OCI-LY3 (cell line): ENCODE data around the gene RNF220.

Experiments
- H2AFZ ChIP-seq: fragments of 200-600, 300-600 bp; shearing (Covaris generic); 2 replicates; pipeline ENCODE4 v1.6.0; 2014; ENCODE audit warnings: antibody characterized with exemption, low read depth, low read length
- H3K27ac ChIP-seq: fragments of 200-600, 300-600 bp; sonication (generic); 2 replicates; pipeline ENCODE4 v1.5.1; 2014; ENCODE audit warnings: mild to moderate bottlenecking, low read length, moderate library complexity, mixed read lengths
- H3K27me3 ChIP-seq: fragments of 200-600, 300-600 bp; sonication (generic); 2 replicates; pipeline ENCODE4 v1.6.1; 2014; ENCODE audit warnings: low read depth, low read length, mixed read lengths
- H3K36me3 ChIP-seq: fragments of 200-600, 300-600 bp; sonication (generic); replicated peaks from 2 replicates; pipeline ENCODE3; 2014; ENCODE audit warnings: low read depth, low read length, mixed read lengths
- H3K4me1 ChIP-seq: fragments of 300-600, 200-600 bp; sonication (generic); 2 replicates; pipeline ENCODE4 v1.6.1; 2014; ENCODE audit warnings: low read length, mixed read lengths
- H3K4me2 ChIP-seq: fragments of 200-600, 300-600 bp; sonication (generic); 2 replicates; pipeline ENCODE4 v1.6.1; 2014; ENCODE audit warnings: low read length, mixed read lengths
- H3K4me3 ChIP-seq: fragments of 300-600, 200-600 bp; sonication (generic); 2 replicates; pipeline ENCODE4 v1.5.1; 2014; ENCODE audit warnings: antibody characterized with exemption, mild to moderate bottlenecking, low read length, moderate library complexity
- H3K79me2 ChIP-seq: fragments of 300-600, 200-600 bp; shearing (Covaris generic); 2 replicates; pipeline ENCODE4 v1.6.1; 2014; ENCODE audit warnings: mild to moderate bottlenecking, low read length, mixed read lengths
- H3K9ac ChIP-seq: fragments of 300-600, 200-600 bp; shearing (Covaris generic); 2 replicates; pipeline ENCODE4 v1.6.0; 2014; ENCODE audit warnings: mild to moderate bottlenecking, low read length, moderate library complexity
- H3K9me3 ChIP-seq: fragments of 200-600, 300-600 bp; shearing (Covaris generic); 2 replicates; pipeline ENCODE4 v1.6.1; 2014; ENCODE audit warnings: low read length, mixed read lengths; ENCODE audit not compliant: insufficient read depth
- H4K20me1 ChIP-seq: fragments of 200-600, 300-600 bp; sonication (generic); 2 replicates; pipeline ENCODE4 v1.6.1; 2016; ENCODE audit warnings: low read length, mixed read lengths; ENCODE audit not compliant: insufficient read depth
- EZH2phosphoT487 ChIP-seq: fragments of 200-600 bp; shearing (Covaris generic); IDR thresholded peaks from 2 replicates; pipeline ENCODE4 v1.6.1; 2018; ENCODE audit warnings: antibody characterized with exemption, mixed run types, low read depth
- TF ChIP-seq, protein P1 (sequence below): fragments of 200-600, 300-600 bp; sonication (generic); IDR thresholded peaks from 2 replicates; pipeline ENCODE4 v1.5.1; 2014; ENCODE audit warnings: antibody characterized with exemption, low read length, low read depth

RNF220 gene

GRCh38 chr1:44590475-44590874 is 185.4 kb downstream of the RNF220 start:
- Histone ChIP-seq H3K4me2 (no peak overlapping the region), H2AFZ (no peak overlapping the region), H3K9ac (no peak overlapping the region), H3K36me3 (no peaks in the 10 kb centered on the region), H3K4me1 (no peaks in the 10 kb centered on the region), H3K9me3 (no peaks in the 10 kb centered on the region), H3K27me3 (no peaks in the 10 kb centered on the region), H3K79me2 (no peaks in the 10 kb centered on the region), H3K27ac (no peak overlapping the region), H4K20me1 (no peaks in the 10 kb centered on the region), H3K4me3 (no peak overlapping the region)
- TF ChIP-seq, protein P1, sequence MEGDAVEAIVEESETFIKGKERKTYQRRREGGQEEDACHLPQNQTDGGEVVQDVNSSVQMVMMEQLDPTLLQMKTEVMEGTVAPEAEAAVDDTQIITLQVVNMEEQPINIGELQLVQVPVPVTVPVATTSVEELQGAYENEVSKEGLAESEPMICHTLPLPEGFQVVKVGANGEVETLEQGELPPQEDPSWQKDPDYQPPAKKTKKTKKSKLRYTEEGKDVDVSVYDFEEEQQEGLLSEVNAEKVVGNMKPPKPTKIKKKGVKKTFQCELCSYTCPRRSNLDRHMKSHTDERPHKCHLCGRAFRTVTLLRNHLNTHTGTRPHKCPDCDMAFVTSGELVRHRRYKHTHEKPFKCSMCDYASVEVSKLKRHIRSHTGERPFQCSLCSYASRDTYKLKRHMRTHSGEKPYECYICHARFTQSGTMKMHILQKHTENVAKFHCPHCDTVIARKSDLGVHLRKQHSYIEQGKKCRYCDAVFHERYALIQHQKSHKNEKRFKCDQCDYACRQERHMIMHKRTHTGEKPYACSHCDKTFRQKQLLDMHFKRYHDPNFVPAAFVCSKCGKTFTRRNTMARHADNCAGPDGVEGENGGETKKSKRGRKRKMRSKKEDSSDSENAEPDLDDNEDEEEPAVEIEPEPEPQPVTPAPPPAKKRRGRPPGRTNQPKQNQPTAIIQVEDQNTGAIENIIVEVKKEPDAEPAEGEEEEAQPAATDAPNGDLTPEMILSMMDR, result no peak

- no peak overlapping the region for H2AFZ ChIP-seq
- no peak overlapping the region for H3K4me2 ChIP-seq
- H3K9me3 ChIP-seq, result no peaks in the 10 kb centered on the region
- no peaks in the 10 kb centered on the region for H3K27me3 ChIP-seq
- H4K20me1 ChIP-seq, result no peaks in the 10 kb centered on the region
- H3K27ac ChIP-seq, result no peak overlapping the region
- H3K36me3 ChIP-seq, result no peaks in the 10 kb centered on the region
- no peak overlapping the region for H3K9ac ChIP-seq
- H3K79me2 ChIP-seq, result no peaks in the 10 kb centered on the region
- H3K4me1 ChIP-seq, result no peaks in the 10 kb centered on the region
- no peak for TF ChIP-seq EZH2phosphoT487
- TF ChIP-seq, protein P1, result no peak
- no peak overlapping the region for H3K4me3 ChIP-seq
Measured at GRCh38 chr1:44591381-44591780, 186.3 kb downstream of the RNF220 start.

DNA sequence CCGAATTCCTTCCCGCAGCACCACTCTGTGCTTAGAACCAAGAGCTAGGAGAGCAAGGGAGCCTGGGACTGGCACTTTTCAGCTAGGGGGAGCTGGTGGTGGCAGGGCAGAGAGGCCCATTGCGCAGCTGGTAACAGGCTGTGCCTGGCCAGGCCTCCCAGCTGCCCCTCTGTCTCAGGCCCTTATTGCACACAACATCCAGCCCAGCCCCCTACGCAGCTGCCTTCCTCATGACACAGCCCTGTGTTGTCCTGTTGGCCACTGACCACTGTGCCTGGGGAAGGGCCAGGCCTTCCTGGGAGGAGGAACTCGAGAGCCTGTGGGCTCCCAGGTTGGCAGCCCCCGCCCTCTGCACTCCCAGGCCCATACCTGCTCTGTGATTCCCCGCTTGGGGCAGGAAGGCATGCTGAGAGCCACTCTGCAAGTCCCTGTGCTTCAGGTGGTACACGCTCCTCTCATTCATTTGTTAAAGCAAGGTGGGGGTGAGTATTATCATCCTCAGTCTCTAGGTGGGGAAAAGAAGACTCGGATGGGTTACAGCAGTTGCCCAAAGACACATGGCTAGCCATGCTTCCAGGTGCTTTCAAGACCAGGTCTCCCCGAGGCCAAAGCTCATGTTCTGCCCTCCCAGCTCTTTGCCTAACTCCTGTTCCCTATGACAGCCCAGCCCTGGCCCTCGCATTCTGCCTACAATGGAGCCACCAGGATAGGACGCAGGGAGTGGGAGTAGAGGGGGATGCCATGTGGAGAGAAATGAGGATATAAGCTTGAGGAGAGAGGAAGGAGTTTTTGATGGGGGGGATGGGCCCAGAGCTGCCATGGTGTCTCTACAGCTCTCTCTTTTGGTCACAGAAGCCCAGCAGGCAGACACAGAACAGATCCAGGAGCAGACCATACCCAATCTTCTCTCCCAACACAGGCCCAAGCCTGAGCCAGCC is 187.4 kb downstream of the RNF220 start:
- Histone ChIP-seq H3K36me3 (no peaks in the 10 kb centered on the region), H3K27me3 (no peaks in the 10 kb centered on the region), H3K9ac (no peak overlapping the region), H2AFZ (no peak overlapping the region), H3K4me3 (no peak overlapping the region), H3K79me2 (no peaks in the 10 kb centered on the region), H3K4me1 (no peaks in the 10 kb centered on the region), H3K27ac (no peak overlapping the region), H3K9me3 (no peaks in the 10 kb centered on the region), H3K4me2 (no peak overlapping the region), H4K20me1 (no peaks in the 10 kb centered on the region)
- TF ChIP-seq, protein P1, result no peak
- TF ChIP-seq EZH2phosphoT487, result no peak

DNA sequence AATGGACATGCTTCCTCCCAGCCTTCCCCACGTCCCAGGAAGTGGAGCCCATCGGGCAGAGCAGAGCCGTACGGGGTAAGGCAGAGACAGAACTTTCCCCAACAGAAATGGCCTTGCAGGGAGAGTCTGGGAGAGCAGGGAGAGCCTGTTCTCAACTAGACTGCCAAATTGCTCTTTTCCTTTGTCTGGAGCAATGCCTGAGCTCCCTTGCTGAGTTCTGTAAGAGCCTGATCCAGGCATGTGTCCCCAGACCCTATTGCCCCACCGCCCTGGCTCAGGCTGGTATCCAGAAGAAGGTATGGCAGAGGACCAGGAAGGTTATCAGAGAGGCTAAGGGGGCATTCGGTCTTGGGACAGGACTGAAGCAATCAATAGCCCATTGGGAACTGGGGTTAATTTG is 189.3 kb downstream of the RNF220 start:
- Histone ChIP-seq H3K9me3 (no peaks in the 10 kb centered on the region), H2AFZ (no peak overlapping the region), H3K4me1 (no peaks in the 10 kb centered on the region), H3K79me2 (no peaks in the 10 kb centered on the region), H3K4me3 (no peak overlapping the region), H3K36me3 (no peaks in the 10 kb centered on the region), H3K9ac (no peak overlapping the region), H3K27me3 (no peaks in the 10 kb centered on the region), H3K27ac (no peak overlapping the region), H3K4me2 (no peak overlapping the region), H4K20me1 (no peaks in the 10 kb centered on the region)
- TF ChIP-seq, protein P1, result no peak
- no peak for TF ChIP-seq EZH2phosphoT487
